Transverse colon (tissue), 4 donors: ENCODE data around the gene ACP2.

Source experiments
- CTCF ChIP-seq, 5 experiments: fragments of 200-600 bp in 3 of 5; fragments of 450-650 bp in 2 of 5; sonication (generic) in 3 of 5; IDR thresholded peaks; 1 replicate in 2 of 5; 2 replicates in 3 of 5; pipeline ENCODE4 v1.5.1; 2016 to 2017; ENCODE audit warnings: antibody characterized with exemption in 5 of 5, inconsistent platforms in 3 of 5, mild to moderate bottlenecking in 2 of 5, moderate library complexity in 1 of 5
- POLR2A ChIP-seq: fragments of 450-650 bp; IDR thresholded peaks from one replicate; pipeline ENCODE4 v1.6.1; 2016; ENCODE audit warnings: antibody characterized with exemption, mild to moderate bottlenecking, moderate library complexity
- POLR2AphosphoS5 ChIP-seq, 3 donors: sonication (generic); formaldehyde crosslinking; IDR thresholded peaks; one replicate each; pipeline ENCODE4 v1.6.1; 2016; ENCODE audit warnings: antibody characterized with exemption in 3 of 3

GRCh38 chr11:47284151-47284550, 35.5 kb upstream of the ACP2 start:
- TF ChIP-seq CTCF (IDR thresholded peaks at IDR 0.05) = no peak
- no peak for TF ChIP-seq POLR2A
- no peak for TF ChIP-seq POLR2AphosphoS5 (IDR thresholded peaks at IDR 0.05)
